ENCODE results near the gene TMEM129.
"Not testable (repeated sequence)": the region's sequence is repeated elsewhere in the genome, so short reads cannot be mapped to it uniquely, and the experiment has no call there.

TMEM129 gene

GRCh38 chr4:1708581-1708980, 12.5 kb downstream of the TMEM129 start:
- Histone ChIP-seq H3K4me3 (ENCODE audit: low read length) (no peak overlapping the region), H3K4me1 (ENCODE audit: insufficient read depth, low read length) (no peaks in the 10 kb centered on the region), H3K27me3 (ENCODE audit: insufficient read depth, low read length) (no peaks in the 10 kb centered on the region), H3K36me3 (ENCODE audit: insufficient read depth, low read length) (peaks cover 54% of the 10 kb centered on the region), H3K9me3 (ENCODE audit: insufficient read depth, low read depth, low read length) (no peaks in the 10 kb centered on the region), H3K27ac (ENCODE audit: low read depth, low read length) (no peak overlapping the region), H3K9ac (ENCODE audit: low read depth, low read length) (no peak overlapping the region)
- 73% methylated on average over 1 of the region's 1 CpG for WGBS

GRCh38 chr4:1706358-1706757, 14.8 kb downstream of the TMEM129 start:
- Histone ChIP-seq H3K9me3 (ENCODE audit: insufficient read depth, low read depth, low read length) (no peaks in the 10 kb centered on the region), H3K9ac (ENCODE audit: low read depth, low read length) (no peak overlapping the region), H3K4me3 (ENCODE audit: low read length) (no peak overlapping the region), H3K36me3 (ENCODE audit: insufficient read depth, low read length) (peaks cover 71% of the 10 kb centered on the region), H3K27ac (ENCODE audit: low read depth, low read length) (no peak overlapping the region), H3K4me1 (ENCODE audit: insufficient read depth, low read length) (no peaks in the 10 kb centered on the region), H3K27me3 (ENCODE audit: insufficient read depth, low read length) (no peaks in the 10 kb centered on the region)
- WGBS, result 97% methylated on average over 6 of the region's 6 CpGs

GRCh38 chr4:1705732-1706131, 15.4 kb downstream of the TMEM129 start:
- Histone ChIP-seq H3K4me1 (ENCODE audit: insufficient read depth, low read length) (no peaks in the 10 kb centered on the region), H3K4me3 (ENCODE audit: low read length) (no peak overlapping the region), H3K27me3 (ENCODE audit: insufficient read depth, low read length) (no peaks in the 10 kb centered on the region), H3K9ac (ENCODE audit: low read depth, low read length) (no peak overlapping the region), H3K36me3 (ENCODE audit: insufficient read depth, low read length) (peaks cover 73% of the 10 kb centered on the region), H3K27ac (ENCODE audit: low read depth, low read length) (no peak overlapping the region), H3K9me3 (ENCODE audit: insufficient read depth, low read depth, low read length) (no peaks in the 10 kb centered on the region)
- WGBS, result 98% methylated on average over 6 of the region's 6 CpGs

GRCh38 chr4:1703867-1704266, 17.3 kb downstream of the TMEM129 start:
- peaks cover 78% of the 10 kb centered on the region for H3K36me3 ChIP-seq (ENCODE audit: insufficient read depth, low read length)
- no peaks in the 10 kb centered on the region for H3K4me1 ChIP-seq (ENCODE audit: insufficient read depth, low read length)
- H3K27ac ChIP-seq (ENCODE audit: low read depth, low read length), result no peak overlapping the region
- no peaks in the 10 kb centered on the region for H3K27me3 ChIP-seq (ENCODE audit: insufficient read depth, low read length)
- no peak overlapping the region for H3K9ac ChIP-seq (ENCODE audit: low read depth, low read length)
- no peak overlapping the region for H3K4me3 ChIP-seq (ENCODE audit: low read length)
- 100% methylated on average over 1 of the region's 1 CpG for WGBS
- H3K9me3 ChIP-seq (ENCODE audit: insufficient read depth, low read depth, low read length), result no peaks in the 10 kb centered on the region

GRCh38 chr4:1701671-1702070, 19.5 kb downstream of the TMEM129 start:
- 96% methylated on average over 8 of the region's 8 CpGs for WGBS
- peaks cover 86% of the 10 kb centered on the region for H3K36me3 ChIP-seq (ENCODE audit: insufficient read depth, low read length)

GRCh38 chr4:1695913-1696312, 25.2 kb downstream of the TMEM129 start:
- no peaks in the 10 kb centered on the region for H3K9me3 ChIP-seq (ENCODE audit: insufficient read depth, low read depth, low read length)
- H3K9ac ChIP-seq (ENCODE audit: low read depth, low read length), result no peak overlapping the region
- H3K27me3 ChIP-seq (ENCODE audit: insufficient read depth, low read length), result no peaks in the 10 kb centered on the region
- no peak overlapping the region for H3K27ac ChIP-seq (ENCODE audit: low read depth, low read length)
- H3K4me3 ChIP-seq (ENCODE audit: low read length), result no peak overlapping the region
- H3K36me3 ChIP-seq (ENCODE audit: insufficient read depth, low read length), result peaks cover 91% of the 10 kb centered on the region
- 98% methylated on average over 5 of the region's 5 CpGs for WGBS
- H3K4me1 ChIP-seq (ENCODE audit: insufficient read depth, low read length), result no peaks in the 10 kb centered on the region

More at GRCh38 chr4:1701671-1702070, 19.5 kb downstream of the TMEM129 start:
- H3K4me1 ChIP-seq (ENCODE audit: insufficient read depth, low read length); H3K27ac ChIP-seq (ENCODE audit: low read depth, low read length); H3K9ac ChIP-seq (ENCODE audit: low read depth, low read length); H3K4me3 ChIP-seq (ENCODE audit: low read length); H3K9me3 ChIP-seq (ENCODE audit: insufficient read depth, low read depth, low read length); H3K27me3 ChIP-seq (ENCODE audit: insufficient read depth, low read length): not testable (repeated sequence)

GRCh38 chr4:1693131-1693896, 27.8 kb downstream of the TMEM129 start:
- peaks cover 71% of the 10 kb centered on the region for H3K36me3 ChIP-seq (ENCODE audit: insufficient read depth, low read length)
- H3K4me1 ChIP-seq (ENCODE audit: insufficient read depth, low read length), result no peaks in the 10 kb centered on the region
- H3K27ac ChIP-seq (ENCODE audit: low read depth, low read length), result no peak overlapping the region

GRCh38 chr4:1691737-1692373, 29.3 kb downstream of the TMEM129 start:
- Histone ChIP-seq H3K9ac (ENCODE audit: low read depth, low read length) (no peak overlapping the region), H3K9me3 (ENCODE audit: insufficient read depth, low read depth, low read length) (no peaks in the 10 kb centered on the region), H3K27ac (ENCODE audit: low read depth, low read length) (no peak overlapping the region), H3K36me3 (ENCODE audit: insufficient read depth, low read length) (peaks cover 60% of the 10 kb centered on the region), H3K4me1 (ENCODE audit: insufficient read depth, low read length) (no peaks in the 10 kb centered on the region), H3K27me3 (ENCODE audit: insufficient read depth, low read length) (no peaks in the 10 kb centered on the region), H3K4me3 (ENCODE audit: low read length) (no peak overlapping the region)
- 90% methylated on average over 9 of the region's 9 CpGs for WGBS

More at GRCh38 chr4:1693131-1693896, 27.8 kb downstream of the TMEM129 start:
- no peak overlapping the region for H3K9ac ChIP-seq (ENCODE audit: low read depth, low read length)
- H3K4me3 ChIP-seq (ENCODE audit: low read length), result no peak overlapping the region
- WGBS, result 73% methylated on average over 7 of the region's 7 CpGs
- H3K27me3 ChIP-seq (ENCODE audit: insufficient read depth, low read length), result no peaks in the 10 kb centered on the region
- no peaks in the 10 kb centered on the region for H3K9me3 ChIP-seq (ENCODE audit: insufficient read depth, low read depth, low read length)

GRCh38 chr4:1690698-1691097, 30.4 kb downstream of the TMEM129 start:
- H3K4me3 ChIP-seq (ENCODE audit: low read length), result no peak overlapping the region
- WGBS, result 92% methylated on average over 3 of the region's 3 CpGs
- no peaks in the 10 kb centered on the region for H3K9me3 ChIP-seq (ENCODE audit: insufficient read depth, low read depth, low read length)
- H3K36me3 ChIP-seq (ENCODE audit: insufficient read depth, low read length), result peaks cover 50% of the 10 kb centered on the region
- no peak overlapping the region for H3K9ac ChIP-seq (ENCODE audit: low read depth, low read length)
- no peak overlapping the region for H3K27ac ChIP-seq (ENCODE audit: low read depth, low read length)
- H3K4me1 ChIP-seq (ENCODE audit: insufficient read depth, low read length), result no peaks in the 10 kb centered on the region
- H3K27me3 ChIP-seq (ENCODE audit: insufficient read depth, low read length), result no peaks in the 10 kb centered on the region

GRCh38 chr4:1686440-1687036, 34.6 kb downstream of the TMEM129 start:
- peaks cover 17% of the 10 kb centered on the region for H3K27me3 ChIP-seq (ENCODE audit: insufficient read depth, low read length)

More at GRCh38 chr4:1686440-1687036, 34.6 kb downstream of the TMEM129 start:
- H3K4me1 ChIP-seq (ENCODE audit: insufficient read depth, low read length), result peaks cover 5% of the 10 kb centered on the region; the same call in 1 of the 2 replicates
- H3K4me3 ChIP-seq (ENCODE audit: low read length), result no peak overlapping the region
- no peak overlapping the region for H3K9ac ChIP-seq (ENCODE audit: low read depth, low read length)
- WGBS, result 72% methylated on average over 7 of the region's 7 CpGs
- no peak overlapping the region for H3K27ac ChIP-seq (ENCODE audit: low read depth, low read length)
- peaks cover 12% of the 10 kb centered on the region for H3K36me3 ChIP-seq (ENCODE audit: insufficient read depth, low read length)
- no peaks in the 10 kb centered on the region for H3K9me3 ChIP-seq (ENCODE audit: insufficient read depth, low read depth, low read length)
